HCT116 (cell line): ENCODE measurements around the gene DCAF4L1. TPM values are rescaled to one million over a fixed set of nuclear protein-coding genes. Genes with fewer than 3 reads are reported as not detected.

Experiments
- ATAC-seq: fragments of 200-7000 bp; cut with Tn5 transposase; 2 replicates; pipeline ENCODE4 v1.9.1; 2020; ENCODE audit warnings: mild to moderate bottlenecking, moderate library complexity
- BruUV-seq: library from RNA; stranded (reverse); fragments of 400-500 nt; replicated peaks from 2 replicates; lab custom pipeline; 2021; lab: Mats Ljungman, UMichigan
- CTCF ChIA-PET: fragments of 300-600 bp; sonication (Branson Sonifier 250); formaldehyde crosslinking; loops from one replicate; lab custom pipeline; 2021; ENCODE audit warnings: antibody characterized with exemption; lab: Charles Lee
- POLR2A ChIA-PET: fragments of 300-600, 350-600 bp; sonication (Branson Sonifier 250); formaldehyde crosslinking; loops from one replicate; lab custom pipeline; 2021; ENCODE audit warnings: antibody characterized with exemption; lab: Charles Lee
- RAD21 ChIA-PET, 2 experiments: fragments of 300-600 bp; sonication (Branson Sonifier 250); formaldehyde crosslinking; loops; one replicate each; lab custom pipeline; 2023; ENCODE audit warnings: low total read pairs in 2 of 2; ENCODE audit not compliant: uncharacterized antibody in 2 of 2, unreplicated experiment in 2 of 2, low non-redundant PET in 1 of 2; lab: Charles Lee
- DNase-seq: peaks from one replicate; pipeline ENCODE4 v3.0.0-alpha.2; 2010; ENCODE audit warnings: low read depth, low spot score
- H2AFZ ChIP-seq: fragments of 200-600 bp; shearing (Covaris generic), sonication (generic); 2 replicates; pipeline ENCODE4 v1.6.1; 2017; ENCODE audit warnings: low read depth, mixed run types, mixed read lengths, antibody characterized with exemption, low read length; ENCODE audit not compliant: poor library complexity, severe bottlenecking
- H3K27ac ChIP-seq: 2 replicates; pipeline ENCODE4 v1.5.1; 2012; ENCODE audit warnings: low read depth, low read length
- H3K27me3 ChIP-seq: fragments of 200-600 bp; sonication (generic); 2 replicates; pipeline ENCODE4 v1.6.1; 2016; ENCODE audit warnings: mixed run types, low read length, mixed read lengths; ENCODE audit not compliant: insufficient read depth
- H3K36me3 ChIP-seq, 2 experiments: fragments of 200-500 bp in 1 of 2; fragments of 200-600 bp in 1 of 2; sonication (Bioruptor generic) in 1 of 2; sonication (generic) in 1 of 2; 2 replicates each; pipeline versions ENCODE4 v1.5.1 to v1.6.1; 2014 to 2016; ENCODE audit warnings: low read length in 2 of 2, inconsistent platforms in 1 of 2, mixed read lengths in 1 of 2, mixed run types in 1 of 2; ENCODE audit not compliant: insufficient read depth in 2 of 2, control insufficient read depth in 1 of 2
- H3K4me1 ChIP-seq, 2 experiments: fragments of 200-600 bp in 1 of 2; sonication (generic) in 1 of 2; 2 replicates each; pipeline versions ENCODE4 v1.5.1 to v1.6.1; 2012 to 2017; ENCODE audit warnings: low read length in 2 of 2, inconsistent platforms in 1 of 2, mild to moderate bottlenecking in 1 of 2, mixed read lengths in 1 of 2, mixed run types in 1 of 2, moderate library complexity in 1 of 2; ENCODE audit not compliant: insufficient read depth in 2 of 2, control insufficient read depth in 1 of 2
- H3K4me2 ChIP-seq: fragments of 200-600 bp; sonication (generic); 2 replicates; pipeline ENCODE4 v1.6.1; 2017; ENCODE audit warnings: mixed run types, low read length, mixed read lengths
- H3K4me3 ChIP-seq, 2 experiments: fragments of 200-600 bp in 1 of 2; sonication (generic) in 1 of 2; replicated peaks in 1 of 2; 2 replicates each; pipeline ENCODE4 v1.5.1; 2011 to 2016; ENCODE audit warnings: low read length in 2 of 2, control low read depth in 1 of 2, low read depth in 1 of 2, mild to moderate bottlenecking in 1 of 2, mixed read lengths in 1 of 2, mixed run types in 1 of 2
- H3K79me2 ChIP-seq: fragments of 200-600 bp; sonication (generic); 2 replicates; pipeline ENCODE4 v1.6.1; 2017; ENCODE audit warnings: mild to moderate bottlenecking, mixed run types, low read length, moderate library complexity, mixed read lengths; ENCODE audit not compliant: insufficient read depth
- H3K9ac ChIP-seq: fragments of 200-600 bp; sonication (generic); 2 replicates; pipeline ENCODE4 v1.6.1; 2016; ENCODE audit warnings: low read length, mixed read lengths
- H3K9me2 ChIP-seq: fragments of 200-600 bp; sonication (generic), shearing (Covaris generic); 2 replicates; pipeline ENCODE4 v1.6.1; 2017; ENCODE audit warnings: mixed run types, mild to moderate bottlenecking, moderate library complexity; ENCODE audit not compliant: insufficient read depth
- H3K9me3 ChIP-seq, 2 experiments: fragments of 200-500 bp in 1 of 2; fragments of 200-600 bp in 1 of 2; sonication (Bioruptor generic) in 1 of 2; sonication (generic) in 1 of 2; 2 replicates each; pipeline ENCODE4 v1.6.1; 2014 to 2017; ENCODE audit warnings: low read length in 2 of 2, mixed read lengths in 2 of 2, inconsistent platforms in 1 of 2, low read depth in 1 of 2, mild to moderate bottlenecking in 1 of 2, mixed run types in 1 of 2, moderate library complexity in 1 of 2; ENCODE audit not compliant: control insufficient read depth in 1 of 2, insufficient read depth in 1 of 2
- H4K20me1 ChIP-seq: fragments of 200-600 bp; sonication (generic), shearing (Covaris generic); 2 replicates; pipeline ENCODE4 v1.6.1; 2017; ENCODE audit warnings: mixed run types, mild to moderate bottlenecking, moderate library complexity; ENCODE audit not compliant: insufficient read depth
- CEBPB ChIP-seq: IDR thresholded peaks from 2 replicates; pipeline ENCODE4 v1.6.1; 2012; ENCODE audit warnings: low read depth
- CTCF ChIP-seq, 3 experiments: fragments of 200-600 bp in 1 of 3; sonication (generic) in 1 of 3; IDR thresholded peaks in 2 of 3; conservative IDR thresholded peaks in 1 of 3; 2 replicates each; pipeline ENCODE4 v1.5.1; 2012 to 2017; ENCODE audit warnings: low read depth in 2 of 3, low read length in 2 of 3, antibody characterized with exemption in 1 of 3, borderline replicate concordance in 1 of 3, control low read depth in 1 of 3, mild to moderate bottlenecking in 1 of 3, mixed read lengths in 1 of 3, mixed run types in 1 of 3, moderate library complexity in 1 of 3; ENCODE audit not compliant: insufficient read depth in 1 of 3
- EGR1 ChIP-seq: IDR thresholded peaks from 2 replicates; pipeline ENCODE4 v1.6.1; 2012; ENCODE audit warnings: low read depth
- ELF1 ChIP-seq: IDR thresholded peaks from 2 replicates; pipeline ENCODE4 v1.6.1; 2012; ENCODE audit warnings: low read depth, borderline replicate concordance
- EZH2phosphoT487 ChIP-seq: fragments of 200-600 bp; IDR thresholded peaks from 2 replicates; pipeline ENCODE4 v1.6.1; 2018; ENCODE audit warnings: antibody characterized with exemption, borderline replicate concordance
- MAX ChIP-seq: IDR thresholded peaks from 2 replicates; pipeline ENCODE4 v1.6.1; 2012
- POLR2A ChIP-seq: IDR thresholded peaks from 2 replicates; pipeline ENCODE4 v1.7.0; 2011; ENCODE audit warnings: borderline replicate concordance; ENCODE audit not compliant: insufficient read depth, insufficient read length; ENCODE audit errors: extremely low read depth
- POLR2AphosphoS5 ChIP-seq: IDR thresholded peaks from 2 replicates; pipeline ENCODE4 v1.6.1; 2011; ENCODE audit warnings: mild to moderate bottlenecking, low read depth, low read length, moderate library complexity
- SIN3A ChIP-seq: IDR thresholded peaks from 2 replicates; pipeline ENCODE4 v1.6.1; 2012; ENCODE audit warnings: low read depth
- SP1 ChIP-seq: IDR thresholded peaks from 2 replicates; pipeline ENCODE4 v1.6.1; 2012; ENCODE audit warnings: low read depth
- SRF ChIP-seq: IDR thresholded peaks from 2 replicates; pipeline ENCODE4 v1.6.1; 2012; ENCODE audit warnings: low read depth
- TCF7L2 ChIP-seq: IDR thresholded peaks from 2 replicates; pipeline ENCODE4 v1.7.0; 2011; ENCODE audit warnings: borderline replicate concordance, inconsistent platforms; ENCODE audit not compliant: insufficient read depth, insufficient read length; ENCODE audit errors: extremely low read depth
- YY1 ChIP-seq: IDR thresholded peaks from 2 replicates; pipeline ENCODE4 v1.6.1; 2011; ENCODE audit warnings: low read length, low read depth, moderate library complexity, mild to moderate bottlenecking; ENCODE audit not compliant: insufficient replicate concordance; ENCODE audit errors: extremely low read depth
- ZBTB33 ChIP-seq: IDR thresholded peaks from 2 replicates; pipeline ENCODE4 v1.6.1; 2011; ENCODE audit warnings: mild to moderate bottlenecking, low read length, moderate library complexity; ENCODE audit not compliant: insufficient replicate concordance; ENCODE audit errors: extremely low read depth
- ZFX ChIP-seq: fragments of 450-650 bp; IDR thresholded peaks from 2 replicates; pipeline ENCODE4 v1.6.1; 2017
- intact Hi-C: fragments of 100-400 bp; cut with micrococcal nuclease; formaldehyde crosslinking; loops from 2 replicates; pipeline ENCODE4 v1.10.0; 2022
- total RNA-seq: library from RNA; stranded (reverse); gene quantifications from one replicate; pipeline ENCODE4 v1.2.1, GENCODE V29; 2021; ENCODE audit not compliant: unreplicated experiment

Gene DCAF4L1
- total RNA-seq, 1 experiment from 2014 or later, result 0.39 TPM

GRCh38 chr4:41934901-41935651 is 46.5 kb upstream of the DCAF4L1 start, which contains the start of gene TMEM33:
TMEM33 (plus strand) TSS chr4:41935429; CDS start chr4:41935485, 56 bp downstream.
- H4K20me1 ChIP-seq, result no peaks in the 10 kb centered on the region
- no peaks in the 10 kb centered on the region for H3K27me3 ChIP-seq
- peak within 1 kb of the TSS; percentile 79 for H2AFZ ChIP-seq
- intact Hi-C loops, result no loop called here
- no peaks in the 10 kb centered on the region for H3K9me3 ChIP-seq
- peak; percentile 90 for DNase-seq
- peaks cover 9 to 11% of the 10 kb centered on the region in 2 experiments; a peak in 2 of 4 replicates for H3K36me3 ChIP-seq
- H3K4me2 ChIP-seq, result peak within 1 kb of the TSS; percentile 85
- ChIA-PET CTCF (interaction anchor here (0.8 kb wide), 1 partner anchor 242 kb away, joined by 3 read pairs; no protein-coding TSS in a partner anchor), RAD21 (no interaction called here), POLR2A (interaction anchor here (1.0 kb wide), 1 partner anchor 15 kb away, joined by 3 read pairs; no protein-coding TSS in a partner anchor)
- peak within 1 kb of the TSS; percentile 88 to 95 for H3K4me3 ChIP-seq
- BruUV-seq, result TSS peak; percentile 52
- H3K9ac ChIP-seq, result peak within 1 kb of the TSS; percentile 91
- H3K79me2 ChIP-seq, result peaks cover 51% of the 10 kb centered on the region
- no peaks in the 10 kb centered on the region for H3K9me2 ChIP-seq
- H3K27ac ChIP-seq, result peak within 1 kb of the TSS; percentile 87
- peak; percentile 95 for ATAC-seq
- TF ChIP-seq MAX, result peak; percentile 42; the same call in 1 of the 2 replicates
- TF ChIP-seq POLR2AphosphoS5, result peak; percentile 84
- peak; percentile 34; the same call in 1 of the 2 replicates for TF ChIP-seq SIN3A
- no peak for TF ChIP-seq ZBTB33
- TF ChIP-seq CTCF (IDR thresholded peaks at IDR 0.05 in 2 of 3, conservative IDR thresholded peaks at IDR 0.05 in 1 of 3; ENCODE audit: borderline replicate concordance in 1 of 3, insufficient read depth in 1 of 3, low read depth in 2 of 3, low read length in 2 of 3), result peak in 1 of 3 experiments; percentile 9; a peak in 1 of 6 replicates
- no peak for TF ChIP-seq CEBPB
- peak; percentile 65 for TF ChIP-seq YY1
- TF ChIP-seq ELF1, result peak; percentile 91
- peak; percentile 64 for TF ChIP-seq SRF
- peak; percentile 68 for TF ChIP-seq SP1
- TF ChIP-seq EGR1, result peak; percentile 69
- TF ChIP-seq TCF7L2, result peak; percentile 93
- peak; percentile 54 for TF ChIP-seq POLR2A
- TF ChIP-seq EZH2phosphoT487, result no peak
- TF ChIP-seq ZFX, result peak; percentile 76
- peaks cover 7 to 21% of the 10 kb centered on the region in 2 experiments for H3K4me1 ChIP-seq
